ENCODE results near the gene NFATC2. TPM values are rescaled to one million over a fixed set of nuclear protein-coding genes. Genes with fewer than 3 reads are reported as not detected.

The NFATC2 gene
- polyA plus RNA-seq, 1 of the 3 experiments (the other 2 are of a cell fraction): 0.36 TPM

GRCh38 chr20:51381557-51381956 is 161.0 kb downstream of the NFATC2 start (continued):
- TF ChIP-seq CTCF (IDR thresholded peaks at IDR 0.05) (no peak), POLR2AphosphoS5 (IDR thresholded peaks at IDR 0.05; ENCODE audit: low read depth, low read length) (no peak), ZBTB33 (IDR thresholded peaks at IDR 0.05; ENCODE audit: borderline replicate concordance, low read depth) (no peak), SIN3A (IDR thresholded peaks at IDR 0.05; ENCODE audit: borderline replicate concordance, low read depth, low read length) (no peak), RXRA (IDR thresholded peaks at IDR 0.05; ENCODE audit: borderline replicate concordance, low read depth) (no peak), USF2 (IDR thresholded peaks at IDR 0.05; ENCODE audit: borderline replicate concordance, low read depth, low read length) (no peak), FOXJ3 (CRISPR knock-in tag; IDR thresholded peaks at IDR 0.05) (no peak)

- Histone ChIP-seq H3K27me3 (ENCODE audit: insufficient read depth) (no peaks in the 10 kb centered on the region), H3K79me2 (ENCODE audit: insufficient read depth) (no peaks in the 10 kb centered on the region), H3K9me3 (no peaks in the 10 kb centered on the region), H3K9ac (no peak overlapping the region), H3K4me2 (no peak overlapping the region), H3K4me1 (ENCODE audit: control insufficient read depth in 1 of 2, insufficient read depth in 2 of 2, low read depth in 1 of 2, low read length in 1 of 2) (peaks cover 0 to 4% of the 10 kb centered on the region in 2 experiments; a peak in 1 of 4 replicates), H4K20me1 (ENCODE audit: insufficient read depth) (no peaks in the 10 kb centered on the region), H3K4me3 (ENCODE audit: low read depth in 2 of 2, low read length in 1 of 2) (no peak overlapping the region), H2AFZ (ENCODE audit: low read depth) (no peak overlapping the region), H3K27ac (ENCODE audit: low read depth in 2 of 2, low read length in 1 of 2) (no peak overlapping the region), H3K9me2 (no peaks in the 10 kb centered on the region), H3F3A (replicated peaks; ENCODE audit: insufficient read depth) (peaks cover 2% of the 10 kb centered on the region), H3K36me3 (replicated peaks in 1 of 2; ENCODE audit: control insufficient read depth in 1 of 2, insufficient read depth in 2 of 2, low read length in 1 of 2) (no peaks in the 10 kb centered on the region)
- DNase-seq: no peak
- ChIA-PET POLR2A (no interaction called here), CTCF (interaction anchor here (1.1 to 3.5 kb wide), 4 partner anchors 31 to 394 kb away, joined by 3 to 33 read pairs (median 8); no protein-coding TSS in a partner anchor)
- WGBS (ENCODE audit: low lambda C conversion rate): 89% methylated on average over 13 of the region's 13 CpGs
- no peak for TF ChIP-seq FOSL2 (IDR thresholded peaks at IDR 0.05; ENCODE audit: borderline replicate concordance, low read depth)
- no peak for TF ChIP-seq POLR2AphosphoS5 (IDR thresholded peaks at IDR 0.05; ENCODE audit: low read depth, low read length)
- no peak for TF ChIP-seq FOXM1 (IDR thresholded peaks at IDR 0.05; ENCODE audit: low read depth)
- TF ChIP-seq SMC3 (IDR thresholded peaks at IDR 0.05; ENCODE audit: low read depth, low read length): no peak
- no peak for TF ChIP-seq MEF2A (IDR thresholded peaks at IDR 0.05; ENCODE audit: borderline replicate concordance, low read depth)
- TF ChIP-seq GATA2 (CRISPR knock-in tag; IDR thresholded peaks at IDR 0.05): no peak
- no peak for TF ChIP-seq RCOR1 (IDR thresholded peaks at IDR 0.05; ENCODE audit: low read length)
- TF ChIP-seq TEAD4 (IDR thresholded peaks at IDR 0.05; ENCODE audit: borderline replicate concordance, insufficient read depth): no peak
- no peak for TF ChIP-seq ZBTB33 (IDR thresholded peaks at IDR 0.05; ENCODE audit: borderline replicate concordance, low read depth)
Measured at GRCh38 chr20:51380401-51381385, 161.8 kb downstream of the NFATC2 start.
